Body of pancreas (tissue), 4 donors: ENCODE measurements around the gene STOML1.

Source experiments
- CTCF ChIP-seq, 7 experiments: fragments of 450-650 bp in 4 of 7; fragments of 200-600 bp in 3 of 7; sonication (generic) in 3 of 7; IDR thresholded peaks; one replicate each; pipeline ENCODE4 v1.5.1; 2016 to 2019; ENCODE audit warnings: antibody characterized with exemption in 7 of 7
- POLR2A ChIP-seq, 3 donors: fragments of 450-650 bp; IDR thresholded peaks; one replicate each; pipeline ENCODE4 v1.6.1; 2016; ENCODE audit warnings: antibody characterized with exemption in 3 of 3, mild to moderate bottlenecking in 2 of 3

DNA sequence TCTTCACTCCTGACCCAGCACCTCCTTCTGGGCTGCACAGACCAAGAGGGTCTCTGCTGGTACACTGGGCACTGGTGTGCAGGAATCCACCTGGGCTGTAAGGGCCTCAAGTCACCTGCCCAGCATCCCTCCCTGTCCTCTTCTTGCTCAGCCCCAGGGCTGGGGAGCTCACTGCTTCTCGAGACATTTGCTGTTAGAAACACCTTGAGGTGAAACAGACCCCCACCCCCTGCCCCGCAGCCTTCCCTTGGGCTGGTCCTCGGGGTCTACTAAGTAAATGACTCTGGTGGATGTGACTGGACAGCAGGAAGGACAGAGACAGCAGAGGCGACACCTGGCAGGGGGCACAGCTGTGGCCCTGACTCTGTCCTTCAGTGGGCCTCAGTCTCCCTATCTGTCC, 36.8 kb downstream of the STOML1 start:
- TF ChIP-seq POLR2A (IDR thresholded peaks at IDR 0.05) (no peak), CTCF (IDR thresholded peaks at IDR 0.05) (no peak)
